Measurements from ENCODE around the gene PLPPR2. TPM values are rescaled to one million over a fixed set of nuclear protein-coding genes. Genes with fewer than 3 reads are reported as not detected.
"Not testable (repeated sequence)": the region's sequence is repeated elsewhere in the genome, so short reads cannot be mapped to it uniquely, and the experiment has no call there.

PLPPR2 gene
- total RNA-seq, 1 donor from 2014 or later: 25.5 TPM

DNA sequence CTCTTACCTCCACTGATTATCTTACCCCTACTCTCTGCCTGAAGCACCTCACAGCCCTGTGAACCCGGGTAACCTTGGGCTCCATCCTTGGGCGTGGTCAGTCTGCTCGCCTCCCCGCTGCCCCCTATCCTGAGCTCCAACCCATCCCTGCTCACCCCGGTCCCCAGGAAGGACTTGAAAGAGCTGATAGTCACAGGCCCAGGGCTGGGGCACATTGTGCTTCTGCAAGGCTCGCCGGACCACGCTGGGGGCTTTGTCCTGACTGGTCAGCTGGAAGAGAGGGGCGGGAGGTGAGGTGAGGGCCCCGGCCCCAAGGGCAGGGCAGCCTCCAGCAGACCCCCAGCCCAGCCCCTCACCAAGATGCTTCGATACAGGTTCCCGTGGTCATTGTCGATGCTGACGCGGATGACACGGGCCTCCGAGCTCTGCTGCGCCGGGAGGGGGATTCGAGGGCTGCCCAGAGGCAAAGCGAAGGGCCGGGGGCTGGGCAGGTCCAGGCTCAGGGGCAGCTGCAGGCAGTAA lies 41.9 kb downstream of the PLPPR2 start:
- no peak for DNase-seq (ENCODE audit: low spot score)

DNA sequence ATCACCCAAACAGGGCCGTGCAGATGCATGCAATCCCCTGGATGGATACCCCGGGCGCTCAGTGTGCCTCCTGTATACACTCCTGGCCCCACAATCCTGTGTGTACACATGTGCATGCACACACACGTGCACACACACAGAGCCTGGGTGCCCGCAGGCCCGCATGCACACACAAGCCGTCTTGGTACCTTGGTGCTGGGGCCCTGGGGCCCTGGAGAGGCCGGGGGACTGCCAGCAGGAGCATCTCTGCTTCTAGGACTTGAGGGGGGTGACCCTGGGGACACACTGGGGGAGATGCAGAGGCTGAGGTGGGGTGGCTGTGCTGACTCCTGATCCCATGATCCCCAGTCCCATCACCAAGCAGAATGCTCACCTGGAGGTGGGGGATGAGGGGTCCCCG lies 44.4 kb downstream of the PLPPR2 start:
- DNase-seq (ENCODE audit: low spot score): no peak

DNA sequence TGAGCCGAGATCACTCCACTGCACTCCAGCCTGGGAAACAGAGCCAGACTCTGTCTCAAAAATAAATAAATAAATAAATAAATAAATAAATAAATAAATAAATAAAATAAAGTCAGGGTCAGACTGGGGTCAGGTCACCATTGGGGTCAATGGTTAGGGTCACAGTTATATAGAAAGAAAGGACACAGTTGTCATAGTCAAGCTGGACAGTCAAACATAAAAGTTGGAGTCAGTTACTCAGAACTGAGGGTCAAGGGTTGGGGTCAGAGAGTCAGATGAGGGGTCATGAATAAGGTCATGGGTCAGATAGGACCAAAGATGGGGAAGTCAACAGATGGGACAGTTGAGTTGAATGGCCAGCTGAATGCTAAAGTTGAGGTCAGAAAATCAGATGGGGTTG lies 45.6 kb downstream of the PLPPR2 start:
- no peak for DNase-seq (ENCODE audit: low spot score)

DNA sequence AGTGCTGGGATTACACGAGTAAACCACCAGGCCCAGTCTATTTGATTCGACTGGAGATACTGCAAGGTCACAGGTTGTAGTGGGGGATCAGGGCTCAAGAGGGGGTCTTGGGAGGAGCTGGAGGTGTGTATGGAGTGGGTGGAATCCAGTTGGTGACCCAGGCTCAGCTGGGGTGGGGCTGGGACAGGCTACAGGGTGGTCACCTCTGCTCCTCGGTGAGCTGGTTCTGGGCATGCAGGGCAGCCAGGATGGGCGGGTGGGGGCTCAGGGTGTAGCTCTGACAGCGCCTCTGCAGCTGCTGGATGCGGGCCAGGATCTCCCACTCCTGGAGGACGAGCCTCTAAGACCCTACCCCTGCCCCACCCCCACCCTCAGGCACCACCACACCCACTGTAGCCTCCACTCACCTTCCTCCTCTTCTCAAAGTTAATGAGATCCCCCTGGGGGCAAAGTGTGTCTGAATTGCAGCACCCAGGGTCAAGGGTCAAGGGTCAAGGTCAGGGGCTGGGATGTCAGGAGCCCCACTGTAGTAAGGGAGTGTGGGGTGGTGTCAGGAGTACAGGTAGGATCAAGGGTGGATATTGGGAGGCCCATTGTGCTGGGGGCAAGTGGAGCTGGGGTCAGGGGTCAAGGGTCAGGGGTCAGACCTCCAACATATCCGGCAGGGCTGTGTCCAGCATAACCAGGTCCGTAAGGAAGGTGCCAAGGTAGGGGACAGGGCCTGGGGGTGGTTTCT lies 46.7 kb downstream of the PLPPR2 start:
- no peak for DNase-seq (ENCODE audit: low spot score)

DNA sequence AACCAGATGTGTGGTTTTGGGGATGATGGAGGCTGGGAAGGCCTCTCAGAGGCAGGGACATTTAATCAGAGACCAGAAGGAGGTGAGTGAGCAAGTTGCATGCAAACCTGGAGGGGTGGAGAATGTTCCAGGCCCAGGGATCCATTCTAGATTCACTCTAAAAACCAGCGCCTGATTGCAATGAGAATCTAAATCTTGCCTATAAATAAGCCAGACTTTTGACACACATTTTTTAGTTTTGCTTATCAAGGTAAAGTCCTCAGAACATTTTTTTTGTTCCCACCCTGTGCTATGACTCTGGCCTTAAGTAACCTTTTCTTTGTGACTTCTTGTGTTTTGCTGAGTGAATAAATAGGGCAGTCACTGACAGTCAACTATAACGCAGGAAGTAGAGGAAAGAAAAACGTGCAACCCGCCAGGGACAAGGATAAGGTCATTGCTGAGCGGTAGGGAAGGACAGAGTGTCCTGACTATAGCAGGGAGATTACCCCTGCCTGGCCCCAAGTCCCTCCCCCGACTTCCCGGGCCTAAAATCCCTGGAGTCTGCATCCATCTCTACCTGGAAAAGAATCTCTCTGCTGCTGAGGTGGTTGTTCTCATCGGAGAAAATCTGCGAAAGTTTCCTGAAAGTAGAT lies 49.5 kb downstream of the PLPPR2 start:
- no peak for DNase-seq (ENCODE audit: low spot score)

DNA sequence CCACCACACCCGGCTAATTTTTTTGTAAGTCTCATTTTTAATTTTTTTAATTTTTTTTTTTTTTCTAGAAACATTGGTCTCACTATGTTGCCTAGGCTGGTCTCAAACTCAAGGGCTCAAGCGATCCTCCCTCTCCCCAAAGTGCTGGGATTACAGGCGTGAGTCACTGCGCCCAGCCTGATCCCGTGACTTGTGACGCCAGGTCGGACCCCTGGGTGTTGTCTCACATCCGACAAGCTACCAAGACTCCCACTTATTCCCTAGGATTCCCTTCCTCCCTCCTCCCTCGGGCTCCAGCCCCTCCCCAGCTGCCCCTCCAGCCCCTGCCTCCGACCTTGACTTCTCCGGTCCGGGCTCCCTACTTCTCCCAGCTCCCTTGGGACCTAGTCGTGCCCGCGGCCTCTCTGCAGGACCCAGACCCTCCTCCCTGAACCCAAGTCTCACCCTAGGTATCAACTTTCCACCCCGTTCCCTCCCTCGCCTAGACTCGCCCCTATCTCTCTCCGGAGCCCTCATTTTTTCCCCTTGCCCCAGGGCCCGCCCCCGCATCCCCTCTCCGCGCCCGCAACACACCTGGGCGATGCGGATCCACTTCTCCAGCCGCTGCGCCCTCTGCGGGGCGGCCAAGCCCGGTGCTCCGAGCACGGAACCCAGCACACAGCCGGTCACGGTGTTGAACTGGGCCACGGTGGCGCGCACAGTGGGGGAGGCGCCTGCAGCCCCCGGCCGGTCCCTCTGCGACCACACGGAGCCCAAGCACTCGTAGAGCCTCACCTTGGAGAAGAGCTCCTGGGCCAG lies 50.8 kb downstream of the PLPPR2 start:
- DNase-seq (ENCODE audit: low spot score): no peak

DNA sequence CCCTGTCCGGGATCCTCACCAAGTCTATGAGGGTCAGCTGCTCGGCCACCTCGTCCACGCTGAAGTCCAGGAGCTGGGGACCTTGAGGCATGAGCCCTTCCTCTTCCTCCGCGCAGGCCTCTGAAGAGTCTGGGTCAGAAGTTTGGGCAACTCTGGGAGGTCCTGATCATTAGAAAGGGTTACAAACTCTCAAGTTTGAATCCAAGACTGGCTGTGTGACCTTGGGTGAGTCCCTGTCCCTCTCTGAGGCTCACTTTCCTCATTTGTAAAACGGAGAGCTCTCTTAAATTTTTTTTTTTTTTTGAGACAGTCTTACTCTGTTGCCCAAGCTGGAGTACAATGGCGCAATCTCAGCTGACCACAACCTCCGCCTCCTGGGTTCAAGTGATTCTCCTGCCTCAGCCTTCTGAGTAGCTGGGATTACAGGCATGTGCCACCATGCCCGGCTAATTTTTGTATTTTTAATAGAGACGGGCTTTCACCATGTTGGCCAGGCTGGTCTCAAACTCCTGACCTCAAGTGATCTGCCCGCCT lies 51.5 kb downstream of the PLPPR2 start:
- not testable (repeated sequence) for DNase-seq (ENCODE audit: low spot score)

DNA sequence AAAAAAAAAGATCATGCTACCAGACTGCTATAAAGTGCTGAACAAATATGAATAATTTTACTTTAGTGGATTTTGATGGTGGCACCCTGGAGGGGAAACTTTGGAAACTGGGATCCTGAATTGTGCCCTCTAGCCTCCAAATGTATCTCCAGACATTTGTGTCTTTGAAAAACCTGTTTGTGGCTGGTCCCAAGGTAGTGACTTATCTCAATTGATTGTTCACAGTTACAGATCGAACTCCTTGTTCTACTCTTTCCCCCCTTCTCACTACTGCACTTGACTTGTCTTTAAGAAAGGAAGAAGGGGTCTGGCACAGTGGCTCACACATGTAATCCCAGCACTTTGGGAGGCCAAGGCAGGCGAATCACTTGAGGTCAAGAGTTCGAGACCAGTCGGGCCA lies 53.4 kb downstream of the PLPPR2 start:
- no peak for DNase-seq (ENCODE audit: low spot score)

DNA sequence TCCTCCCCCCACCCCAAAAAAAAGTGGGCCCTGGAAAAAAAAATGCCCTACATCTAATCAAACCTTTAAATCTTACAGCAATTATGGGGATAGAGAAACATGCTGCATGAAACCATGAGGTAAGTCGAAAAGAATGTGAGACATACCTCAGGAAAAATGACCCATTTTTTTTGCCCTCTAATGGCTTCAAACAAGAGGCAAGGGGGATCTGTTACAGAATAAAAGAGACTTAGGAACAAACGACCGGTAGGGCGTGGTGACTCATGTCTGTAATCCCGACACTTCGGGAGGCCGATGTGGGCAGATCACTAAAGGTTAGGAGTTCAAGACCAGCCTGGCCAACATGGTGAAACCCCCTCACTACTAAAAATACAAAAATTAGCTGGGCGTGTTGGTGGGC lies 55.5 kb downstream of the PLPPR2 start:
- no peak for DNase-seq (ENCODE audit: low spot score)

DNA sequence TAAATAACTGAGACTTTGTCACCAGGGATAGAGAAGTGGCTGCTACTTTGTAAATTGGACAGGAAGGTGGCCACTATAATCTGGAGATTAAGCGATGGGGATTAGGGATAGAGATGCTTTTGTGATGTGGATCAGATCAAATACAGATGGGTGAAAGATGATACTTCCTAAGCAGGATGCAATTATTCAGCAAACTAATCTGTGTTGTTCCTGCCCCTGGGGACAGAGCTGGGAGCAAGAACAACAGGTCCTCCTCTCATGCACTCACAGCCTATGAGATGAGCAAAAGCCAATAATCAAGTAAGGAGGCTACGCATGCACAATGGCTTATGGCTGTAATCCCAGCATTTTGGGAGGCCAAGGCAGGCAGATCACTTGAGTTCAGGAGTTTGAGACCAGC lies 59.3 kb downstream of the PLPPR2 start:
- DNase-seq (ENCODE audit: low spot score): no peak

Other genes with a start within 250 kb of the PLPPR2 start
- gene SPC24, start 199.7 kb upstream of the PLPPR2 start, total RNA-seq: 1.4 TPM
- 170 TPM for gene KANK2, start 157.9 kb upstream of the PLPPR2 start, total RNA-seq
- gene ANGPTL8, start 115.8 kb upstream of the PLPPR2 start, total RNA-seq: not detected
- gene DOCK6, start 92.9 kb upstream of the PLPPR2 start, total RNA-seq: 125 TPM
- gene TSPAN16, start 59.3 kb upstream of the PLPPR2 start, total RNA-seq: not detected
- gene RAB3D, start 15.8 kb upstream of the PLPPR2 start, total RNA-seq: 58.1 TPM
- 185 TPM for gene TMEM205, start 9.2 kb upstream of the PLPPR2 start, total RNA-seq
- gene CCDC159, start 8.9 kb upstream of the PLPPR2 start, total RNA-seq: 44.4 TPM
- 4.3 TPM for gene SWSAP1, start 19.2 kb downstream of the PLPPR2 start, total RNA-seq
- 6.7 TPM for gene EPOR, start 28.9 kb downstream of the PLPPR2 start, total RNA-seq
- gene RGL3, start 63.9 kb downstream of the PLPPR2 start, total RNA-seq: 44.2 TPM
- gene ODAD3, start 79.7 kb downstream of the PLPPR2 start, total RNA-seq: 0.78 TPM
- gene PRKCSH, start 80.2 kb downstream of the PLPPR2 start, total RNA-seq: 267 TPM
- not detected for gene ELAVL3, start 125.6 kb downstream of the PLPPR2 start, total RNA-seq
- 10.9 TPM for gene ZNF653, start 150.4 kb downstream of the PLPPR2 start, total RNA-seq
- gene ECSIT, start 173.7 kb downstream of the PLPPR2 start, total RNA-seq: 43.7 TPM
- gene CNN1, start 183.4 kb downstream of the PLPPR2 start, total RNA-seq: 301 TPM
- 46.2 TPM for gene ELOF1, start 203.8 kb downstream of the PLPPR2 start, total RNA-seq
- gene ACP5, start 222.2 kb downstream of the PLPPR2 start, total RNA-seq: 19.9 TPM
- gene ZNF627, start 242.1 kb downstream of the PLPPR2 start, total RNA-seq: 20.7 TPM